Parietal lobe (tissue), 1 donor: ENCODE measurements around the gene MPZL1. TPM values are rescaled to one million over a fixed set of nuclear protein-coding genes. Genes with fewer than 3 reads are reported as not detected.

ENCODE experiments used
- total RNA-seq: library from RNA; depleted of rRNA; stranded (reverse); fragments of >200 nt; gene quantifications from one replicate; pipeline ENCODE4 v1.2.3, GENCODE V29; 2014

The MPZL1 gene
- 191 TPM for total RNA-seq

DNA sequence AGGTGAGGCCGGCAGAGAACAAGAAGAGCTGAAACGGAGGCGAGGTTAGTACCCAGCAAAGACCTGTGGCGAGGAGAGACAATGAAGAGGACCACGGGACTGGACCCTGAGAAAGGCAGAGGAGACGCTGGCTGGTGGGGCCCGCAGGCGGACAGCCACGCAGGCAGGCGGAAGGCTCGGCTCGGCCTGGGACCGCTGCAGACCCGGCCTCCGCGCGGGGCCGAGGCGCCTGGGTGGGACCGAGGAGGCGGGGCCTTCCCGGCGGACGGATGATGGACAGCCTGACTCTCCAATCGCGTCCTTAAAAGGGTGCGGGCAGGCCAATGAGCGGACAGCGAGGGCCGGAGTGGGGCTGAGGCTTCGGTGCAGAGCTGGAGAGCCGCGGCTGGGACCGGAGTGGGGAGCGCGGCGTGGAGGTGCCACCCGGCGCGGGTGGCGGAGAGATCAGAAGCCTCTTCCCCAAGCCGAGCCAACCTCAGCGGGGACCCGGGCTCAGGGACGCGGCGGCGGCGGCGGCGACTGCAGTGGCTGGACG, at the start of gene MPZL1:
MPZL1 (plus strand) TSS at position 366 of the 535 bp plus-strand sequence. CDS start 170 bp downstream, outside the sequence.

Other genes with a start within 250 kb of the MPZL1 start
- 3.1 TPM for gene CD247, start 203.5 kb upstream of the MPZL1 start, total RNA-seq
- 36.0 TPM for gene CREG1, start 168.2 kb upstream of the MPZL1 start, total RNA-seq
- 4.4 TPM for gene RCSD1, start 91.8 kb upstream of the MPZL1 start, total RNA-seq
- 0.63 TPM for gene ADCY10, start 192.2 kb downstream of the MPZL1 start, total RNA-seq
- gene DCAF6, start 214.7 kb downstream of the MPZL1 start, total RNA-seq, result 95.8 TPM
- gene MPC2, start 215.1 kb downstream of the MPZL1 start, total RNA-seq, result 36.9 TPM